Memory B cell (primary cell): ENCODE measurements around the gene FOXP1.

Source experiments
- ATAC-seq: fragments of 150-1000 bp; cut with Tn5 transposase; 2 replicates; pipeline ENCODE4 v1.10.0; 2021; ENCODE audit warnings: low read depth, mild to moderate bottlenecking, moderate library complexity
- DNase-seq, 2 donors: peaks; one replicate each; pipeline ENCODE4 v3.0.0; 2022; ENCODE audit warnings: low spot score in 2 of 2
- H3K27ac Mint-ChIP-seq: one replicate; pipeline ENCODE4 v1.8.0; 2022; ENCODE audit warnings: mild to moderate bottlenecking, moderate library complexity, mixed read lengths
- H3K27me3 Mint-ChIP-seq: one replicate; pipeline ENCODE4 v1.8.0; 2022; ENCODE audit warnings: mixed read lengths
- H3K36me3 Mint-ChIP-seq: one replicate; pipeline ENCODE4 v1.8.0; 2022; ENCODE audit warnings: mild to moderate bottlenecking, mixed read lengths
- H3K4me1 Mint-ChIP-seq: one replicate; pipeline ENCODE4 v1.8.0; 2022; ENCODE audit warnings: mixed read lengths
- H3K4me3 Mint-ChIP-seq: one replicate; pipeline ENCODE4 v1.8.0; 2022; ENCODE audit warnings: mild to moderate bottlenecking, moderate library complexity, mixed read lengths
- H3K9me3 Mint-ChIP-seq: one replicate; pipeline ENCODE4 v1.8.0; 2022; ENCODE audit warnings: mixed read lengths

The FOXP1 gene

DNA sequence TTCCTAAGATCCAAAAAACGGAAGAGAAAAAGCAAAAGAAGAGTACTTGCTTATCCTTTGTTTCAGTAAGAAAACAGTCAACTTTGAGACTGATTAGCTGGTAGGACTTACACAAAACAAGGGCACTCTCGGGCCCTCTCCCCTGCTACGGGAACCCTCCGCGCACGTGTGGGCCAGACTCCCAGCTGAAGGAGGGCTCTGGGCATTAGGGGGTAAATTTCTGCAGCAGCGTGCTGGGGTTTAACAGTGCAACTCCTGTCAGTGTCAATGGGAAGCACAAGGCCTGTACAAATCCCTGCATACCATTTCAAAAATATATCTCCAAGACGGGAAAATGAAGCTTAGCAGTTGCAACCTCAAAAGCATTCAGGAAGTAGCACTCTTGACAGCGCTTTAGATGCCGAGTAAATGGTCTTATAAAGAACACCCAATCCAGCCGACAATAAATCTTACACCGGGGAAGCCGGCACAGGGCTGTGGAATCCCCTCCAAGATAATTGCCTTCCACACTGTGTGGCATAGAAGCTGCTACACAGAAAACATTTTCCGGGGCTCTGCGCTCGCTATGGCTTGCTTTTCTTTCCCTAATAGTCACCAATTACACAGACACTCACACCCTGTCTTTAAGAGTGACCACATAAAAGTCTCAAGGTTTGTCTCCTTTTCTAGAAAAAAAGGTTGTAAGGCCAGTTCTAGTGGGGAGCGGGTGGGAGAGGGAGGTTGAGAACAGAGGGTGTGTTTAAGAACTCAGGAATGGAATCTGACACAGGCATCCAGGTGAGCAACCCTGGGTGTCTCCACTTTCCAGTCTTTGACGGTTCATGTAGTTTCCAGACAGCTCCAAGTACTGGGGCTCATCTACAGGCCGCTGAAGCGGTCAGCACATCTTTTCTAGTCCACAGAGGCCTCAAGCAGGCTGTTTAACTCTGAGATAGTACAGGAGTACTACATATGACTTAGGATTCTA lies 512.7 kb downstream of the FOXP1 start:
- peaks cover 45% of the 10 kb centered on the region for H3K4me1 Mint-ChIP-seq
- H3K27me3 Mint-ChIP-seq, result no peaks in the 10 kb centered on the region
- DNase-seq (no peak), ATAC-seq (no peak)
- no peaks in the 10 kb centered on the region for H3K9me3 Mint-ChIP-seq
- H3K27ac Mint-ChIP-seq, result peak overlapping the region; percentile 72
- H3K4me3 Mint-ChIP-seq, result no peak overlapping the region
- peaks cover 5% of the 10 kb centered on the region for H3K36me3 Mint-ChIP-seq

DNA sequence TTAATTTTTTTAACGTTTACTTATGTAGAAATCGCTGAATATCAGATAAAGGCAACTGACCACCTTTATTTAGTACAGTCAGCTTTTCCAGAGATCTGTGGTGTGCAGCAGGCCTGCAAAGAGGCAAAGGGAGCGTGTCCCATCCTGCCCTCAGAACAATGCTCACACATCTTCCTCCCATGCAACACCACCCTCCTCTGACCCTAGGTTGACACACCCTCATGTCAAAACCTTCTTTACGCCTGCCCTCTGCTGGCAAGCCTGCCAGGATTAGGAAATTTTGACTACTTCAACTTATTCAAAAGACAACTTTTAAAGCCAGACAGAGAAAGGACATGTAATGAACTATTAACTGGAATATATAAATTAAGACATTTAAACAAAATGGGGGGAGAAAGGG lies 513.7 kb downstream of the FOXP1 start:
- ATAC-seq (peak; percentile 42), DNase-seq (peak; percentile 64 to 71)
- Mint-ChIP-seq H3K4me1 (peaks cover 43% of the 10 kb centered on the region), H3K4me3 (peak overlapping the region; percentile 2), H3K9me3 (no peaks in the 10 kb centered on the region), H3K27me3 (no peaks in the 10 kb centered on the region), H3K27ac (peak overlapping the region; percentile 72), H3K36me3 (peaks cover 3% of the 10 kb centered on the region)

DNA sequence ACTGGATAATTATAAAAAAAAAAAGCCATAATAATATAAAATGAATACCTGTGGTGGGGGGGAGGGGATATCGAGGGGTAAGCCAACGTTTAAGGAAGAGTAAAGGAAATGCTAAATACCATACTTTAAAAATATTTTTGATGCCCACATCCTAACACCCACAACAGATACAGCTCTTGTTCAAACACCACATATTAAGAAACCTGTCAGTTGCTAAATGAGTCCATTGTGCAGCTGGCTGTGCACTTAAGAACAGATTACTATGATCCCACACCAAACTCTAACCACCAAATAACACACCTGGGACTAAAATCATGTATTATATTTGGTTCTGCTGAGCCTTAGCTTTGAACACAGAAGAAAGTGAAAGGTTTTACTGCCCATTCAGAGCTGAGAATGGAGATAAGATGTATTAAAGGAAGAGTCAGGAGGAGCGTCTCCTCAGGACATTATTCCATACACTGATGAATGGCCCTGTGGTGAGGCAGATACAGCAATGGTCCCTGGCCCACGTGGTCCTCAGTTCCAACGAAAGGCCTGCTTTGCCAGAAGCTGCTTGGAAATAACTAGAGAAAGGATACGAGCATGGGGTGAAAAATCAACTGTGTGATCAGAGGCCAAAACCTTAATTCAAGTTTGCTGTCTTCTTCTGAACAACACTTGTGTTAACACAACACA lies 515.4 kb downstream of the FOXP1 start:
- peak overlapping the region; percentile 3 for H3K4me3 Mint-ChIP-seq
- H3K9me3 Mint-ChIP-seq, result no peaks in the 10 kb centered on the region
- DNase-seq (no peak), ATAC-seq (no peak)
- H3K36me3 Mint-ChIP-seq, result no peaks in the 10 kb centered on the region
- no peaks in the 10 kb centered on the region for H3K27me3 Mint-ChIP-seq
- H3K27ac Mint-ChIP-seq, result peak overlapping the region; percentile 90
- H3K4me1 Mint-ChIP-seq, result peaks cover 31% of the 10 kb centered on the region

DNA sequence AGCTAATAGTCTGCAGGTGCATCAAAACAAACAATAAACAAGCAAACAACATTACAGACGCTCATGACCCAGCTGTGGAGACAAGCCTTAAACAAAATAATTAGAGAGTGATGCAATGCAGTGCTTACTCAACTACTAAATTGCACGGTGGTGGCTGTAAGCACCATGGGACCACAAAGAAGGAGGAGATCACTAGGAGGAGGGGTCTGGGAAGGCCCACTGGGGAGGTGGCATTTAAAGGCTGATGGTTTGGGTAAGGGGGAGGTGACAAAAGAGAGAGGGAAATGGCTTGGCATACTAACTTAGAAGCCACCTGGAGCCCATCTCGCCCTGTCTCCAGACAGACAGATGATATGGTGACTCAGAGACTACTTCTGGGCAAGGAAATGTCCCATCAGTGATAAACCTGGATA lies 516.7 kb downstream of the FOXP1 start:
- Mint-ChIP-seq H3K4me3 (peak overlapping the region; percentile 94), H3K4me1 (peaks cover 35% of the 10 kb centered on the region), H3K27me3 (no peaks in the 10 kb centered on the region), H3K9me3 (no peaks in the 10 kb centered on the region), H3K36me3 (no peaks in the 10 kb centered on the region), H3K27ac (no peak overlapping the region)
- ATAC-seq (no peak), DNase-seq (no peak)

DNA sequence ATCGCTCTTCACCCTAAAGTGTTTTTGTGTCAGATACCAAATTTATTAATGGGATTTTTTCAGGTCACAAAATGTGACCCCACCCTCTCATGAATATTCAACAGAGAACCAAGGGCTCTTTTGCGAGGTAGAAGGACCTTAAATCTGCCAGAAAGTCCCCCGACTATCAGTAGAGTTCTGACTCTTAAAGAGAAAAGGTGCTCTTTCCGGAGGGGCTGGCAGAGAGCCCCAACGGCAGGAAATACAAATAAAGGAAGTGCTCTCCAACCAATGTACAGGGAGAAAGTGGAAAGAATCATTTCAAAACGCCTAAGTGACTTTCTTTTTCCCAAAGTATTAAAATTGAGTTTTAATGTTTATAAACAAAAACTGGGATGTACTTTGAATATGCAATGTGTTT lies 517.2 kb downstream of the FOXP1 start:
- ATAC-seq (peak; percentile 31), DNase-seq (peak in 1 of 2 donors; percentile 45)
- peak overlapping the region; percentile 94 for H3K4me3 Mint-ChIP-seq
- H3K9me3 Mint-ChIP-seq, result no peaks in the 10 kb centered on the region
- no peaks in the 10 kb centered on the region for H3K27me3 Mint-ChIP-seq
- H3K36me3 Mint-ChIP-seq, result no peaks in the 10 kb centered on the region
- H3K4me1 Mint-ChIP-seq, result peaks cover 40% of the 10 kb centered on the region
- no peak overlapping the region for H3K27ac Mint-ChIP-seq

DNA sequence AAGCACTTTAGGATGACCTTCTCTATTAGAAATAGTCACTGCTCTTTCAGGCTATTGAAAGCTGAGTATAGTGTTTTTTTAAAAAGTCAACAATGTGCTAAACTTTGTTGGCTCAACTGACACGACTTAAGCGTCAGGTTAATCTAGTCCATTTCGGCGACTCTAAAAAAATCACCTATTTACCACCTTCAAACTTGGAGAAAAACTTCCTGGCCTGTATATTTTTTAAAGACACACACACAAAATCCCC lies 517.8 kb downstream of the FOXP1 start:
- no peak for ATAC-seq
- H3K27me3 Mint-ChIP-seq, result no peaks in the 10 kb centered on the region
- H3K36me3 Mint-ChIP-seq, result no peaks in the 10 kb centered on the region
- H3K9me3 Mint-ChIP-seq, result no peaks in the 10 kb centered on the region
- DNase-seq, result no peak
- H3K4me3 Mint-ChIP-seq, result peak overlapping the region; percentile 94
- H3K27ac Mint-ChIP-seq, result no peak overlapping the region
- peaks cover 45% of the 10 kb centered on the region for H3K4me1 Mint-ChIP-seq

DNA sequence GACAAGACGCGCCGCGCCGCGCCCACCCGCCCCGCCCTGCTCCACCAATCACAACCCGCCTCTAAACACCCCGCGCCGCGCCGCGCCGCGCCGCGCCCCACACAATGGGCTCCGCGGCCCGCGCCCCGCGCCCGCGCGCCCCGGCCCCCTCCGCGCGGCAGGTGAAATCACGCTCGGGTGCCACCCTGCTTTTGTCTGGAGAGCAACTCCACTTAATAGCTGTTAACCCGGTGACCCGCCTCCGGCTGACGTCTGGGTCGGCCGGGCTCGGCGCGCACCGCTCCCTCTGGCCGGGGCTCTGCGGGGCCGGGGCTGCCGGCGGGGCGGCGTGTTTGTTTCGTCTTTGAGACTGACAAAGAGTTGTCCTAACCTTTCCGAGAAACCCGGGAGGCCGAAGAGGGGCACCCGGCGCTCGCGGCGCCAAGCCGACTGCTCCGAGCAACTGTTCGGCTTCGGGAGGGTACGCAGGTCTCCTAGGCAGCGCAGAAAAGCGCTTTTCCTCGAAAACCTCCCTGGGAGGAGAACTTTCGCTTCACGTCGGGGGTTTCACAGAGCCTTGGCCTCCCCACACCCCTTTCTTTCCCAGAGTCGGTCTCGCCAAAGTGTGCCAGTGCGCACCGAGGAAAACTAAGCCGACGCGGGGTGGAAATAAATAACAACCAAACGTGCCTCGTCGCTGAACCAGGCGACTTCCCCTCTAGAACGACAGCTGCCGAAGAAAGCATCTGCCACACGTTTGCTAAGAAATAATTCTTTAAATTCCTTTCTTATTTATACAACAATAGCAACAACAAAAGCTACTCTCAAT lies 518.4 kb downstream of the FOXP1 start:
- peak; percentile 72 to 81 for DNase-seq
- Mint-ChIP-seq H3K9me3 (no peaks in the 10 kb centered on the region), H3K4me3 (peak overlapping the region; percentile 94), H3K27ac (no peak overlapping the region), H3K4me1 (peaks cover 49% of the 10 kb centered on the region), H3K27me3 (no peaks in the 10 kb centered on the region), H3K36me3 (no peaks in the 10 kb centered on the region)
- peak; percentile 54 for ATAC-seq

DNA sequence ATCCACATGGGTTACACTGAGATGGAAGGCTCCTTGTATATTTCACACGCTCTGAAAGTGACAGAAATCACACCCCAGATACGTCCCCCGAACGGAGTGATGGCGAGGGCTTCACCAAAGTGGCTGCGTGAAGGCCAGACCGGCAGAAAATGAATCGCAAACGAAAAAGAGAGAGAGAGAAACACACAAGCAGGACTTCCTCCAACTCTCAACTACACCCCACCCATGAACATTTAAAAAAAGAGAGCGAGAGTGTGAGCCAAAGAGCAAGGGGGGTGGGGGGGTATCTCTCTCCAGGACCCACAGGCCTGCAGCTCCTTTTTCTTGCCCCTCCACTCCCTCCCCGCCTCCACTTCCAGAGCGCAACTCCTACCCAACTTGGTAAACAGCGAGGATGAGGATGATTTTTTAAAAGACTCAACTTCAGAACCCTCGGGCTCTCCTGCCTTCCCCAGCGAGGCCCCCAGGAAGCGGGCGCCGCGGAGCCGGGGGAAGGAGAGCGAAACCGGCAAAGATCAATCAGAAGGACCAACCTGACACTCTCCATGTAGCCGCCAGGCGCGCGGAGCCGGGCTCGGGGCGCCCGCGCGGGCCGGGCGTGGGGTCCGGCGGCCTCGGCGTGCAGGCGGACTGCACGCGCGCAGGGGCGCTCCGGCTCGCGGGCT lies 519.1 kb downstream of the FOXP1 start:
- Mint-ChIP-seq H3K27ac (no peak overlapping the region), H3K9me3 (no peaks in the 10 kb centered on the region), H3K27me3 (no peaks in the 10 kb centered on the region), H3K36me3 (no peaks in the 10 kb centered on the region), H3K4me1 (peaks cover 45% of the 10 kb centered on the region), H3K4me3 (peak overlapping the region; percentile 94)
- ATAC-seq (peak; percentile 56), DNase-seq (peak; percentile 66 to 76)

DNA sequence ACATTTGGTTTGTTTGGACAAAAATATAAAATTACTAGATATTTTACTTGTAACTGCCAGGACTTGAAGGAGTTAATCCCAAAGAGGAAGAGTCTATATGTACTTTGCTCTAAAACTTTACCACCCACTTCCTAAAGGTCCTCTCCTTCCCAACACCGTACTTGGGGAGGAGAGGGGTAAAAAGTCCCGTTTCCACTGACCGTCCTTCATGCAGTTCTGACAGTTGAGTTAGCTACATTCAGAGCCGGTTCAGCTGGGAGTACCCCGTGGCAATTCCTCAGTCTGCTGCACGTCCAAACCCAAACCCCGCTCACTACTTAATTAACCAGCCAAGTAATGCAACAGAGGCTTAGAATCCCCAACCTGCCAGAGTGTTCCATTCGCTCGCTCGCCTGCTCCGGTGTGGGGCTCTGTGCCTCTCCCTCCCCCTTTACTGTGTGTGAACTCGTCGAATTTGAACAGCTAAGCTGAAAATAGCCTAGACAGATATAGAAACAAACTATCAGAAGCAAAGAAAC lies 519.7 kb downstream of the FOXP1 start:
- H3K4me3 Mint-ChIP-seq, result no peak overlapping the region
- no peaks in the 10 kb centered on the region for H3K9me3 Mint-ChIP-seq
- ATAC-seq (peak; percentile 11), DNase-seq (peak in 1 of 2 donors; percentile 40)
- H3K36me3 Mint-ChIP-seq, result no peaks in the 10 kb centered on the region
- no peaks in the 10 kb centered on the region for H3K27me3 Mint-ChIP-seq
- H3K4me1 Mint-ChIP-seq, result peaks cover 40% of the 10 kb centered on the region
- no peak overlapping the region for H3K27ac Mint-ChIP-seq

DNA sequence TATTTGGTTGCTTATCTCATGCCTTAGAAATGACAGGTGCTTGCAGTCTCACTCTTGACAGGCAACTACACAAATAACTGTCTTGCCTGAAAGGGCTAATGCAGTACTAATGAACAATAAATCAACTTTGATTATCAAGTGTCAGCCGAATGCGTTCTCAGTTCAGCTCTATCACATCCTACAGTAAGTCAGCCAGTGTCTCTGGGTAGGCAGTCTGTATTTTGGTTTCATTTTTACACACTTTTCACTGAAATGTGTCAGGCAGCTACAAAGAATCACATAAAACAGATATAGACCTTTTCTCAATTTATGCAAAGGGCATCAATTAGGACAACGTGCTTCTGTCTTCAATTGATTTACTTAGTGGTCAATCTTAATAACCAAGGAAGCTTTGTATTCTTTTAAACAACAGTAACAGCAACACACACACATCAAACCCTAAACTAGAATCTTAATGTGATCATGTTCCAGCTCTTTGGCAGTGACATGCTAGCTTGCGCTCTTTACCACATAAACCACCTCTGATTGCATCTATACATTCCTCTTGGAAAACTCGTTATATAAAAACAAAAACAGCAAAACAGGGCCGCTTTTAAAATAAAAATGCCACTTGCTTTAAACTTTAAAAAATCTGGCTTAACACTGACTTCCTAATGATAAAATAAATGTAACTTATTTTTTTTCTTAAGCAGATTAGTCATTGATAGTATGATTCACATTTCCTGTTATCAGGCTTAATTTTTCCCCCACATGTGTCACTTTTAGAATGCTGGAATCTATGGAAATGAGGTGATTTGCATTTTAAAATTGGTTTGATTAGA lies 520.4 kb downstream of the FOXP1 start:
- H3K36me3 Mint-ChIP-seq, result no peaks in the 10 kb centered on the region
- peak; percentile 7 for ATAC-seq

DNA sequence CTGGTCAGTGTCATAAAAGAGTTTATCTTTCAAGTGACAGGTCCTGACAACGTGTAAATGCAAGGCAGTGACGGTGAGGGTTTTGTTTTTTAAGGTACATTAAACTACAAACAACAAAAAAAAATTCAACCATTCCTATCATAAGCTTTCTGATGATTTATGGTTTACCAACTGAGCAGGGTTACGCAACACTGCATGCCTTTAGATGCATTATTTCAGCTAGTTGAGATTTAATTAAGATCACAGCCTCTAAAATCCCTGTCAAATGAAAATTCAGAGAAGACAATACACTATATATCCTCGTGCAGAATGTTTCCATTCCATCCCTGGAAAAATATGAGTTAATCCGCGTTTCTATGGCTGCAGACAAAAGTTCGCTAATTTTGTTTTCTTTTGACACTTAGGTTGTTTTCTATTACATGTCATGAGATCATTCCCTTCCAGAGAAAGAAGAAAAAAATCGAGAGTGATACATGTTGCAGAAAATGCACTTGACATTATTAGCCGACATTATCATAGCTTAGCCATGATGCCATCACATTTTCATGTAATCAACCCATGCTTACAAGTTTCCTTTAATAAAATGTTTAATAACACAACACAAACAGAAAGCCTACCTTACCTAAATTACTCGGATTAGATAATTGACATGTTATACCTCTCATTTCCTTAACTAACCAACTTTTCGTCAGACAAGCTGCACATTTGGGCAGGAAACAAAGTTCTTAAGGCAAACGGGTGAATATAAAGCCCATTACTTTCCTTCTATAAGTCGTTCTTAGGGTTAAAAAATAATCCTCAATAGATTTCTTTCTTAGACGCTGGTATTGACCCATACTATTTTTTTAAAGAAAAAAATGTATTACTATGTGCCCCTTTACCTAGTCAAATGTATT lies 521.2 kb downstream of the FOXP1 start:
- no peak for ATAC-seq
- peaks cover 44% of the 10 kb centered on the region for H3K4me1 Mint-ChIP-seq
- no peak overlapping the region for H3K27ac Mint-ChIP-seq
- H3K4me3 Mint-ChIP-seq, result peak overlapping the region; percentile 69
- H3K36me3 Mint-ChIP-seq, result no peaks in the 10 kb centered on the region
- H3K9me3 Mint-ChIP-seq, result no peaks in the 10 kb centered on the region
- DNase-seq, result no peak
- no peaks in the 10 kb centered on the region for H3K27me3 Mint-ChIP-seq

More for the DNA sequence above, 520.4 kb downstream of the FOXP1 start:
- no peak for DNase-seq
- Mint-ChIP-seq H3K27ac (no peak overlapping the region), H3K4me1 (peaks cover 40% of the 10 kb centered on the region), H3K4me3 (no peak overlapping the region), H3K27me3 (no peaks in the 10 kb centered on the region), H3K9me3 (no peaks in the 10 kb centered on the region)

DNA sequence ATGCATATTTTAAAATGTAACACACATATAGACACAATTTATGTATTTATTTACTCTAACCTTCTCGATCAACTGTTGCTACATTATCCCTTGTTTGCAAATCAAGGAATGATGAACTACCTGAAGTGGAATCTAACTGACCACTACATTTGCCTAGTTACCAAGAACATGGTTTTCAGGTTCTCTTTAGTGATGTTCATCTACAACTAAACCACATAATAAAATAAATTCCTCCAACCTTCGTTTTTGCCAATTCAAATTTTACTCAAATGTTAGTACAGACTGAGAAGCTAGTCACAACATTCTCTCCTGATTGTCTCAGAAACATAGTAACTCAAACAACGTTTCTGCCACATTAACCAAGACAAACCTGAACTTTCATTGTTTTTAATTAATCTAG lies 521.9 kb downstream of the FOXP1 start:
- Mint-ChIP-seq H3K27ac (no peak overlapping the region), H3K4me1 (peaks cover 39% of the 10 kb centered on the region)
- ATAC-seq, result no peak

More for the DNA sequence above, 521.9 kb downstream of the FOXP1 start:
- Mint-ChIP-seq H3K9me3 (no peaks in the 10 kb centered on the region), H3K36me3 (no peaks in the 10 kb centered on the region), H3K27me3 (no peaks in the 10 kb centered on the region), H3K4me3 (no peak overlapping the region)
- no peak for DNase-seq
